ENCODE results near the gene SLC38A2.

Gene SLC38A2

DNA sequence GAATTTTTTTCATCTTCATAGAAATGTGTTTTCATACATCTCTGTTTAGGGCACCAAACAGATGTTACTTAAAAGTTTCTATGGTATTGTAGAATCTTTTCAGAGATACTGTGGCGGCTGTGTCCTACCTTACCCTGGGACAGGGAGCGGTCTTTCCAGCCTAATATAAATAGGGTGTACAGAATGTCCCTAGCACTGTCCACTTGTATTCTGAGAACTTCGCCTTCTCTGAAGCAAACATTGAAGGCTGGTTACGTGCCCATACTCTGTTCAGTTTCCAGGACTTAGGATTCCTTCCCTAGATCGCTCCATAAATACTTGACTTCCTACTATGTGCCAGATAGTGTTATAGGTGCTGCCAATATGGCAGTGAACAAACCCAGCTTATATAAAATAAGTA is 24.3 kb upstream of the SLC38A2 start:
- FAIRE-seq, result no peak
- DNase-seq (ENCODE audit: extremely low spot score, insufficient read length, low read depth), result no peak

DNA sequence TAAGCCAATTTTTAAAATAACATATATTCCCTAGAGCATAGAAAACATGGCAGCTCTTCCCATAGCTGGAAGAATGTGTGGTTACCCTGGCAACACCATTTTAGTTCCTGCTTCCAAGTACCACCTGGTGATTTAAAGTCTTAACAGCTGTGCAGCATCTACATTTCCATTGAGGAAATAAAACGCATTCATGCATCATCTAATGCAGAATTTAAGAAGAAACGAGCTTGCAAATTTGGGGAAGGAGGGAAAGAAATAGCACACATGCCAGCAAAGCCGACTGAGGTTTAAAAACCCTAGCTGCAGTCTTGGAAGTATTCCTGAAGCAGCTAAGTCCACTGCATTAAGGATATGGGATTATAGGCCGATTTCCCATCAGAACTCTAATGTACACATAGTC is 22.8 kb upstream of the SLC38A2 start:
- DNase-seq (ENCODE audit: extremely low spot score, insufficient read length, low read depth) (no peak), FAIRE-seq (no peak)

DNA sequence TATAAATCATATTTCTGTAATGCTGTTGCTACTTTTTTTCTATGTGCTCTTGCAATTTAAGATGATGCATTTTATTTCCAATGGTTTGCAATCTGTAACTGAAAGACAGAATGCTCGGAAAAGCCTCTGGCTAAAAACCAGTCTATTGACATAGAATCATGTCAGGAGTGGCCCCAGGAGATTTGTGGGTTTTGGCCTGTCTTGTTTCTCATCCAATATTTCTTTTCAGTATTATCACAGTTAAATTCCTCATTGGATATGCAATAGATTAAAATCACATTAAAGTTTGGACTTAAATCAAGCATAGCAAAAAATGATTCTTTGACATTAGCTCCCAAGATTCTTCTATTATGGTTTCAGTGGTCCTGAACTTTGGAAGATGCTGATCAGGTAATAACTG is 19.1 kb upstream of the SLC38A2 start:
- no peak for FAIRE-seq

DNA sequence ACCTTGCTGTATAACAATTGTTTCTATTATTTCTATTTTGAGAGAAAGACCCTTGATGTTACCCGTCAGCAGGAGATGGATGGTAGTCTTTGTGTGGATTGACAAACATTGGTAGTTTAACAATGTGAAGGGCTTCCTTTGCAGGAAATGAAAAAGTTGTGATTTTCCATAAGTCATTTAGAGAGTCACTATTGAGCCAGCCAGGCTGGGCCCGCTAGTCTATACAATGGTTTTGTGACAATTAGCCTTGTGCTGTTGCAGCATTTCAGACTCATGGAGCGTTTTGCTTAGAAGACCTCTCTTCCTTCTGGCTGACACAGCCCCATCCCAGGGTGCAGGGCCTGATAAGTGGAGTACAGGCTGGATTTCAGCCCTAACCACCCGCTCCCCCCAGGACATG is 18.3 kb upstream of the SLC38A2 start:
- DNase-seq (ENCODE audit: extremely low spot score, insufficient read length, low read depth) (no peak), FAIRE-seq (peak; percentile 77)

More for the DNA sequence above, 19.1 kb upstream of the SLC38A2 start:
- no peak for DNase-seq (ENCODE audit: extremely low spot score, insufficient read length, low read depth)

DNA sequence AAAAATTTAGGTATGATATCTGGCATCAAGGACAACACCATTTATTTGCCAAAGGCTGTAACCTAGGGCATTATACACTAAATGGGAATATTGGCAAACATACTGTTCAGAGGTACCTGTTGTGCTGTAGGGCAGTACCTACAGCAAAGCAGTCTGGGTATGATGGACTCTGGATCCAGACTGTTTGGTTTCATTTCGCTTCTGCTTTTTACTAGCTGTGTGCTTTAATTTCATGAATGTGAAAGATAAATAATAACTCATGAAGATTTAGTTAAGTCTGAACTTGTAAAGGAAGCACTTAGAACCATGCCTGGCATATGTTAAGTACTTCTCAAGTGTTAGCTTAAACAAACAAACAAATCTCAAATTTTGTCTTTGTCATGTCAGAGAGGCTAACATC is 17.7 kb upstream of the SLC38A2 start:
- no peak for FAIRE-seq
- DNase-seq (ENCODE audit: extremely low spot score, insufficient read length, low read depth), result no peak

DNA sequence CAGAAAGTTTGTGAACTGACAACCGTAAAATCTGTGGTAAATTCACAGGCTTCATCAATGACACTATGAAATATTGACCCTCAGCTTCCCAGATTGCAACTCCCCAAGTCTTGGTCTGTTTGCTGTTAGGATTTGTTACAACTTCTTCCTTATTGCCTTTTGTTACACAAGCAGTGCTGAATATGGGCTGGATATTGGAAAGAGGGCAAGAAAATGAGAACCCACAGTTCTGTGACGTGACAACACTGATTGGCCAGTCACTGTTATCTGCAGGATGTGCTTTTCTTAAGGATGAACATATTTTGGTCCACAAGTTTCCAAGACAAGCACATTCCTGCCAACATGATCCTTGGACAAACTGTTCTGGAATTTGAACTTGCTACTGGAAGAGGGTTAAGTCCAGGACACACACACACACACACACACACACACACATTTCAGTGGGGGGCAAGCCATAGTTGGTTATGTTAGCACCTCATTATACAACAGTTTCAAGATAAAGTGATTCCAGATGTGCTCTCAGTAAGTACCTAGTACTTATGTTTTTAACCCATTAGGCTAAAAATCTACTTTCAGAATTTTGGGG is 16.6 kb upstream of the SLC38A2 start:
- DNase-seq (ENCODE audit: extremely low spot score, insufficient read length, low read depth), result no peak
- no peak for FAIRE-seq

GRCh38 chr12:46388427-46389021 is 16.0 kb upstream of the SLC38A2 start:
- no peak for DNase-seq (ENCODE audit: extremely low spot score, insufficient read length, low read depth)
- peak; percentile 91 for FAIRE-seq

- peak; percentile 83 for FAIRE-seq
- DNase-seq (ENCODE audit: extremely low spot score, insufficient read length, low read depth), result no peak
Measured at GRCh38 chr12:46387670-46388069, 15.1 kb upstream of the SLC38A2 start.

DNA sequence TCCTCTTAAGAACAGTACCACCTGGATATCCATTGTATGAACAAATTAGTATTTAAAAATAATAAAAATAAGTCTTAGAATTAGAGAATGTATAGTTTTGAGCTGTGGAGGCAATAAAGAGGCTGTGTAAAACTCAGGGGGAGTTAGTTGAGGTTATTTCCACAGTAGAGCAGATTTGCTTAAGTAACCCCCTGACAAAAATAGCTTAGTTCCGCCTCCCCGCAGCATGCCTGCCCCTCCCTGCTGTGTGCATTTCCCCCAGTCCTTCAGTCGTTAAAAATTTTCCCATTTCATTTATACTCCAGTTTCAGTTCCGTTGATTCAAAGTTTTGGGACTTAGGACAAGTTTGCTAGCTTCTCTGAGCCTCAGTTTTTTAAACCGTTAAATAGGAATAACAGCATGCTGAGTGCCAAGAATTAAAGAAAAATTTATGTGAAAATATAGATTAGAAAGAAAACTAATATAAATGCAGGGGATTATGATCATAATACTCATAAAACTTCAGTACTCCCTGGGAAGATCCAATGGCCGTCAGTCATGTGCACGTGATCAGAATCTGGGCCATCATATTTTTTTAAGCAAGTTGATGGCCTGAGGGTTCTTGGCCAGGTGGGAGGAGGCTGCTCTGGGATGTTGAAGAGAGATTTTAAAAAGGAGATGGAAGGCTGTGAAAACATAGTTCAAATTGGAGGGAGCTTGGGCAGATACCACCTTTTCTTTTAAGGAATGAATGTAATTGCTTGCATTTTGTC is 14.5 kb upstream of the SLC38A2 start:
- FAIRE-seq (peak; percentile 88), DNase-seq (ENCODE audit: extremely low spot score, insufficient read length, low read depth) (no peak)

- DNase-seq (ENCODE audit: extremely low spot score, insufficient read length, low read depth) (no peak), FAIRE-seq (no peak)
Measured at GRCh38 chr12:46386360-46386867, 13.8 kb upstream of the SLC38A2 start.

DNA sequence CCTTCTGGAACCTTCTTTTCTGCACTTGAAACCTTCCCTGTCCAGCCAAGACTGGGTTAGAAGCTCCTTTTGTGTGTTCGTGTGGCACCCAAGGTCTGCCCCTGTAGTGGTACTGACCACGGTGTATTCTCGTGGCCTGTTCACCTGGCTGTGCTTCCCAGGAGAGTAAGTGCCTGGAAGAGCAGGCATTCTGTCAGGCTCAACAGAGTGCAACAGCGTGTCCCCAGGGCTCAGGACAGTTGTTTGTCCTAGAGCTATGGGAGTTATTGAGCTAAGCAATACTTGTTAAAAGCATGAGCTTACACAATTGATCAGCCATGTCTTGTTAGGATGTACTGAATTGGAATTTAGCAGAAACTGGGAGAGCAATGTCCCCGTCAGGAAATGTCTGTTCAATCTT is 12.9 kb upstream of the SLC38A2 start:
- no peak for DNase-seq (ENCODE audit: extremely low spot score, insufficient read length, low read depth)
- no peak for FAIRE-seq

DNA sequence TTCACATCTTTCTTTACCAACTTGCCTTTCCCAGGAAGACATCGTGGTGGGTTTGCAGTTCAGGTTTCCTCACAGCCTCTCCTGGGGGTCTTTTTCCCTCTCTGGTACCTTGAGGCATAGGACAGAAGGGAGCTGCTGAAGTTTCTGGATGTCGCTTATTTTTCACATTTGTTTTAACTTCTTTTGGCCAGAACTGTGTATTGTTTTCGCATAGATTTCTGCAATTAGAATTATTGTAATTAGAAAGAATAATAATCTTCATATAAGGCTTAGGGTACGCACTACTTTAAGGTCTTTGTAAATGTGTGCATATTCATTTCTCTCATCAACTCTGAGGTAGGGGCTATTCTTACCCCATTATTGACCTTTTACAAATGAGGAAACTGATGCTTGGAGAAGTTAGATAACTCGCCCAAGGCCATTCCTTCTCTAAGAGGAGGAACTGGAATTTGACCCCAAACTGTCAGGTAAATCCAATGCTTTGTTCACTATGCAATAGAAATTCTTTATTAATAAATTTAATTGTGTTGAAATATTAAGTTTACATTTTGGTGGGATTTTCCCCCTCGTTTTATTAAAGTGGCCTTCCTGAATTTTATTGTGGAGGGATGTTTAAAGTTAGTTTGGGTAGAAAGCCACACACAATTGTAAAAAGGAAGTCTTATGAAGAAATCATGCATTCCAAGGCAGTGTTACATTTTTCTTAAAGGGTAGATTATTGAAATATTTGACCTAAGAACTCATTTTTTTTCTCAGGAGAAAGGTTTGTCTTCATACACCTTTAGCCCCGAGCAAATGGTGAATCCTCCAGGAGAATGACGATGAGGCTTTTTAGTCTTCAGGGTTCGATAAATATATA is 12.1 kb upstream of the SLC38A2 start:
- FAIRE-seq (no peak), DNase-seq (ENCODE audit: extremely low spot score, insufficient read length, low read depth) (no peak)

- DNase-seq (ENCODE audit: extremely low spot score, insufficient read length, low read depth), result no peak
- FAIRE-seq, result peak; percentile 67
Measured at GRCh38 chr12:46383654-46384450, 11.3 kb upstream of the SLC38A2 start.

- FAIRE-seq (peak; percentile 94), DNase-seq (ENCODE audit: extremely low spot score, insufficient read length, low read depth) (no peak)
Measured at GRCh38 chr12:46382964-46383653, 10.5 kb upstream of the SLC38A2 start.

DNA sequence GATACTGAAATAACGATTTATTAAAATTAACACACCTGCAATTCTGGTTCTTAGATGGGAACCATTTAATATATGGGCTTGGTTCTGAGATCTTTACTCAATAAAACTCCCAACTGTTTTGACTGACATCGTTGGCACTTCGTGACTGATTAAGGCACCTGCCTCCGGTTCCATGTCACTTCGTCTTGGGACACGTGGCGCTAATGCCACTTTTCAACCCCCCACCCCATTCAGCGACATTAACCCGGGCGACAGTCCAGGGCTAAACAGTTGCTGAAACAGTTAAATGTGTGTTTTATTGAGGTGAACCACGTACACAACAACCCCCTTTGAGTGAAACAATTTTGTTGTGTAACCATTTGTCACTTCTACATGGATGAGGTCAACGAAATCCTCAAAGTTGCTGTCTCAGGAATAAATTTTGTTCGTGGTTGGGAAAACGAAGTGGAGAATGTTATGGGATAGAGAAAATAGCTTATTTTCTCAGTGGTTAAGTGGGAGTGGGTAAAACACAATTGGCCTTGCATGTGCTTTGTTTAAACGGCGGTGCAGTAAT is 9.9 kb upstream of the SLC38A2 start:
- DNase-seq (ENCODE audit: extremely low spot score, insufficient read length, low read depth) (no peak), FAIRE-seq (no peak)

DNA sequence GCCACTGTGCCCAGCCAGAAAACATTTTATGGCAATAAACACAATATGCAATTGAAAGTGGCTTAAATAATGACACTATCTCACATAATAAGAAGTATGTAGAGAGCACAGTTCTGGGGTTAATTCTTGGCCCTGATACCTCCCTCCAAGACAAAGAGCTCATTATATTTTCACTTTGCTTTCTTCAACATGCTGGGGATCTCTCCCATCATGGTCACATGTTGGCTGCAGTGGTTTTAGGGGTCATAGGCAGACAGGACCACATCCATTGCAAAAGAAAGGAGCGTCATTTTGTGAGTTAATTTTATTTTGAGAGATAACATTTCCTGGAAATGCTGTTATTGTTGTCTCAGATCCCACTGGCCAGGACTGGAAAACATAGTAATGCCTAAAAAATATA is 8.3 kb upstream of the SLC38A2 start:
- no peak for FAIRE-seq
- no peak for DNase-seq (ENCODE audit: extremely low spot score, insufficient read length, low read depth)

DNA sequence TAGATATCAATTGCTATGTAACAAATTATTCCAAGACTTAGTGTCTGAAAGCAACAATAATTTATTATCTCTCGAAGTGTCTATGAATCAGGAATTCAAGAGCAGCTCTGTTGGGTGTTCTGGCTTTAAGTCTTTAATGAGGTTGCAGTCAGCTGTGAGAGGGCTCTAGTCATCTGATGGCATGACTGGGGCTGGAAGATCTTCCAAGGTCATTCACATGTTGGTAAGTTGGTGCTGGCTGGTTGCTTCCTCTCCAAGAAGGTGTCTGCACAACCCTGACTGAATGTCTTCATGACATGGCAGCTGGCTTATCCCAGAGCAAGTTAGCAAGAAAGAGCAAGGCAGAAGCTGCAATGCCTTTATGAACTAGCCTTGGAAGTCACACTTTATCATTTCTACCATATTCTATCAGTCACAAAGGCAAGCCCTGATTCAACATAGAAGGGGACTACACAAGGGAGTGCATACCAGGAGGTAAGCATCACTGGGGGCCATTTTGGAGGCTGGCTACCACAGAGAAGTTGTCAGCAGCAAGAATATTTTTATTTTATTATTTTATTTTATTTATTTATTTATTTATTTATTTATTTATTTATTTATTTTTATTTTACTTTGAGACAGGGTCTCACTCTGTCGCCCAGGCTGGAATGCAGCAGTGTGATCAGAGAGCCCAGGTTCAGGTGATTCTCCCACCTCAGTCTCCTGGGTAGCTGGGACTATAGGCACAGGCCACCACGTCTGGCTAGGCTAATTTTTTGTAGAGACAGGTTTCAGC is 7.6 kb upstream of the SLC38A2 start:
- DNase-seq (ENCODE audit: extremely low spot score, insufficient read length, low read depth), result no peak
- no peak for FAIRE-seq

GRCh38 chr12:46379352-46379751 is 6.8 kb upstream of the SLC38A2 start:
- no peak for FAIRE-seq
- no peak for DNase-seq (ENCODE audit: extremely low spot score, insufficient read length, low read depth)

Measured in GM18507 (cell line).